Sigmoid colon (tissue), 4 donors: Measurements from ENCODE around the gene ZNF79.

Source experiments
- EP300 ChIP-seq, 4 donors: sonication (generic); formaldehyde crosslinking; IDR thresholded peaks; one replicate each; pipeline ENCODE4 v1.6.1; 2017; ENCODE audit warnings: antibody characterized with exemption in 4 of 4
- POLR2A ChIP-seq, 2 donors: fragments of 450-650 bp; IDR thresholded peaks; one replicate each; pipeline ENCODE4 v1.6.1; 2016; ENCODE audit warnings: antibody characterized with exemption in 2 of 2, mild to moderate bottlenecking in 2 of 2, moderate library complexity in 2 of 2
- TF ChIP-seq, protein P1 (sequence below), 4 experiments: fragments of 450-650 bp in 3 of 4; fragments of 200-600 bp in 1 of 4; IDR thresholded peaks; one replicate each; pipeline ENCODE4 v1.5.1; 2016 to 2019; ENCODE audit warnings: antibody characterized with exemption in 4 of 4, mild to moderate bottlenecking in 3 of 4, moderate library complexity in 2 of 4

DNA sequence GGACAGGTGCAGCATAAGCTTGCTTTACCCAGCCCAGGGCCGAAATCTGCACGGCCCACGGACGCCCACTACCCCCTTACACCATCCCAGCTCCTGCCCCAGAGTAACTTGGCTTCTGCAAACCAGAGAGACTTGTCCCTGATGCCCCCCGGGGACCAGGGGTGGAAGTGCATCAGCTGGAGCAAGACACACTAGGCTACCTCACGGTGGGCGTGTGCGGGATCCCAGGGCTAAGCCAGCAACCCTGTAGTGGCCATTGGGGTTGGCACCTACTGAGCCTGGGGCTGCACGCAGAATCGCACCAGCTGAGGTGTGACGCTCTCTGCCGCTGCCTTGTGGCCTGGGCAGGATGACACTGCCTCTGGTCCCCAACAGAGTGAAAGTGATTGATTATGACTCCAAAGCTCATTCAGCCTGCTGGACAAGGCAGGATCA is 6.1 kb upstream of the ZNF79 start:
- TF ChIP-seq, protein P1, sequence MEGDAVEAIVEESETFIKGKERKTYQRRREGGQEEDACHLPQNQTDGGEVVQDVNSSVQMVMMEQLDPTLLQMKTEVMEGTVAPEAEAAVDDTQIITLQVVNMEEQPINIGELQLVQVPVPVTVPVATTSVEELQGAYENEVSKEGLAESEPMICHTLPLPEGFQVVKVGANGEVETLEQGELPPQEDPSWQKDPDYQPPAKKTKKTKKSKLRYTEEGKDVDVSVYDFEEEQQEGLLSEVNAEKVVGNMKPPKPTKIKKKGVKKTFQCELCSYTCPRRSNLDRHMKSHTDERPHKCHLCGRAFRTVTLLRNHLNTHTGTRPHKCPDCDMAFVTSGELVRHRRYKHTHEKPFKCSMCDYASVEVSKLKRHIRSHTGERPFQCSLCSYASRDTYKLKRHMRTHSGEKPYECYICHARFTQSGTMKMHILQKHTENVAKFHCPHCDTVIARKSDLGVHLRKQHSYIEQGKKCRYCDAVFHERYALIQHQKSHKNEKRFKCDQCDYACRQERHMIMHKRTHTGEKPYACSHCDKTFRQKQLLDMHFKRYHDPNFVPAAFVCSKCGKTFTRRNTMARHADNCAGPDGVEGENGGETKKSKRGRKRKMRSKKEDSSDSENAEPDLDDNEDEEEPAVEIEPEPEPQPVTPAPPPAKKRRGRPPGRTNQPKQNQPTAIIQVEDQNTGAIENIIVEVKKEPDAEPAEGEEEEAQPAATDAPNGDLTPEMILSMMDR (IDR thresholded peaks at IDR 0.05) = no peak
- no peak for TF ChIP-seq EP300 (IDR thresholded peaks at IDR 0.05)
- TF ChIP-seq POLR2A (IDR thresholded peaks at IDR 0.05) = no peak
